ENCODE data around the gene NR2E1. TPM values are rescaled to one million over a fixed set of nuclear protein-coding genes. Genes with fewer than 3 reads are reported as not detected.
A peak's percentile ranks its signal among the peaks of the same experiment; 100 is the strongest.

NR2E1 gene
- total RNA-seq, 1 experiment from 2014 or later: not detected

- Histone ChIP-seq H3K27ac (no peak overlapping the region), H3K9me3 (ENCODE audit: insufficient read depth, low read depth) (no peaks in the 10 kb centered on the region), H3K4me3 (peak overlapping the region; percentile 76), H3K4me2 (peak overlapping the region; percentile 94), H3K4me1 (replicated peaks; ENCODE audit: insufficient read depth) (no peaks in the 10 kb centered on the region), H4K20me1 (ENCODE audit: insufficient read depth) (no peaks in the 10 kb centered on the region), H3F3A (ENCODE audit: insufficient read depth, low read depth) (no peaks in the 10 kb centered on the region), H3K79me2 (ENCODE audit: low read depth) (no peaks in the 10 kb centered on the region), H2AFZ (peak overlapping the region; percentile 86), H3K36me3 (ENCODE audit: low read depth) (no peaks in the 10 kb centered on the region), H3K27me3 (ENCODE audit: insufficient read depth, low read depth) (peaks cover 5% of the 10 kb centered on the region; the same call in 1 of the 2 replicates), H3K9me2 (ENCODE audit: insufficient read depth) (no peaks in the 10 kb centered on the region)
- intact Hi-C loops (cut with micrococcal nuclease; ENCODE audit: unreplicated experiment): loop anchor here (5.0 to 10.0 kb wide), 2 partner anchors 145 to 957 kb away; partner anchors contain the start of gene SNX3
- no peak for TF ChIP-seq EZH2 (IDR thresholded peaks at IDR 0.05; ENCODE audit: low read depth)
- no peak for TF ChIP-seq CTCF (conservative IDR thresholded peaks at IDR 0.05)
- ChIA-PET CTCF (no interaction called here), POLR2A (ENCODE audit: unreplicated experiment) (interaction anchor here (0.6 kb wide), 3 partner anchors 73 to 977 kb away, joined by 3 to 12 read pairs (median 11); no protein-coding TSS in a partner anchor)
- BruUV-seq (replicated peaks): no TSS peak
- peak in 1 of 2 experiments; percentile 42 for DNase-seq
Measured at GRCh38 chr6:108117427-108118358, 48.1 kb upstream of the NR2E1 start.

GRCh38 chr6:108118359-108118724 lies 47.5 kb upstream of the NR2E1 start:
- intact Hi-C loops (cut with micrococcal nuclease; ENCODE audit: unreplicated experiment): loop anchor here (5.0 to 10.0 kb wide), 2 partner anchors 144 to 956 kb away; partner anchors contain the start of gene SNX3
- Histone ChIP-seq H3F3A (ENCODE audit: insufficient read depth, low read depth) (no peaks in the 10 kb centered on the region), H3K4me1 (replicated peaks; ENCODE audit: insufficient read depth) (no peaks in the 10 kb centered on the region), H3K4me3 (peak overlapping the region; percentile 76; the same call in 1 of the 2 replicates), H3K27me3 (ENCODE audit: insufficient read depth, low read depth) (peaks cover 5% of the 10 kb centered on the region; the same call in 1 of the 2 replicates), H4K20me1 (ENCODE audit: insufficient read depth) (no peaks in the 10 kb centered on the region), H3K9me3 (ENCODE audit: insufficient read depth, low read depth) (no peaks in the 10 kb centered on the region), H3K27ac (no peak overlapping the region), H2AFZ (no peak overlapping the region), H3K4me2 (peak overlapping the region; percentile 94), H3K9me2 (ENCODE audit: insufficient read depth) (no peaks in the 10 kb centered on the region), H3K79me2 (ENCODE audit: low read depth) (no peaks in the 10 kb centered on the region), H3K36me3 (ENCODE audit: low read depth) (no peaks in the 10 kb centered on the region)
- DNase-seq: no peak
- ChIA-PET CTCF (no interaction called here), POLR2A (ENCODE audit: unreplicated experiment) (no interaction called here)
- no peak for TF ChIP-seq CTCF (conservative IDR thresholded peaks at IDR 0.05)
- TF ChIP-seq EZH2 (IDR thresholded peaks at IDR 0.05; ENCODE audit: low read depth): no peak
- BruUV-seq (replicated peaks): no TSS peak

GRCh38 chr6:108118810-108119768 lies 46.7 kb upstream of the NR2E1 start:
- intact Hi-C loops (cut with micrococcal nuclease; ENCODE audit: unreplicated experiment): loop anchor here (5.0 to 10.0 kb wide), 2 partner anchors 143 to 956 kb away; partner anchors contain the start of gene SNX3
- BruUV-seq (replicated peaks): no TSS peak

More at GRCh38 chr6:108118810-108119768, 46.7 kb upstream of the NR2E1 start:
- ChIA-PET CTCF (no interaction called here), POLR2A (ENCODE audit: unreplicated experiment) (no interaction called here)
- H2AFZ ChIP-seq: no peak overlapping the region
- H3K36me3 ChIP-seq (ENCODE audit: low read depth): no peaks in the 10 kb centered on the region
- no peaks in the 10 kb centered on the region for H3K4me1 ChIP-seq (replicated peaks; ENCODE audit: insufficient read depth)
- H3K27ac ChIP-seq: no peak overlapping the region
- peaks cover 5% of the 10 kb centered on the region; the same call in 1 of the 2 replicates for H3K27me3 ChIP-seq (ENCODE audit: insufficient read depth, low read depth)
- no peaks in the 10 kb centered on the region for H3F3A ChIP-seq (ENCODE audit: insufficient read depth, low read depth)
- TF ChIP-seq EZH2 (IDR thresholded peaks at IDR 0.05; ENCODE audit: low read depth) (no peak), CTCF (conservative IDR thresholded peaks at IDR 0.05) (no peak)
- DNase-seq: no peak
- no peak overlapping the region for H3K4me3 ChIP-seq
- no peaks in the 10 kb centered on the region for H3K79me2 ChIP-seq (ENCODE audit: low read depth)
- no peaks in the 10 kb centered on the region for H3K9me2 ChIP-seq (ENCODE audit: insufficient read depth)
- H3K4me2 ChIP-seq: no peak overlapping the region
- no peaks in the 10 kb centered on the region for H3K9me3 ChIP-seq (ENCODE audit: insufficient read depth, low read depth)
- H4K20me1 ChIP-seq (ENCODE audit: insufficient read depth): no peaks in the 10 kb centered on the region
